Stimulated activated CD8-positive, alpha-beta memory T cell treated with anti-CD3 and anti-CD28 coated beads, Interleukin-12 subunit alpha, Interleukin-12 subunit beta, amount 100 ng/mL, for 4 hours (primary cell): ENCODE results near the gene MAGI2.

ENCODE experiments used
- DNase-seq: peaks from one replicate; pipeline ENCODE4 v3.0.0-alpha.2; 2020; ENCODE audit warnings: low read depth

Gene MAGI2

GRCh38 chr7:78140109-78140508 lies 1313.4 kb downstream of the MAGI2 start:
- DNase-seq = no peak

GRCh38 chr7:78139335-78139734 lies 1314.1 kb downstream of the MAGI2 start:
- no peak for DNase-seq

DNA sequence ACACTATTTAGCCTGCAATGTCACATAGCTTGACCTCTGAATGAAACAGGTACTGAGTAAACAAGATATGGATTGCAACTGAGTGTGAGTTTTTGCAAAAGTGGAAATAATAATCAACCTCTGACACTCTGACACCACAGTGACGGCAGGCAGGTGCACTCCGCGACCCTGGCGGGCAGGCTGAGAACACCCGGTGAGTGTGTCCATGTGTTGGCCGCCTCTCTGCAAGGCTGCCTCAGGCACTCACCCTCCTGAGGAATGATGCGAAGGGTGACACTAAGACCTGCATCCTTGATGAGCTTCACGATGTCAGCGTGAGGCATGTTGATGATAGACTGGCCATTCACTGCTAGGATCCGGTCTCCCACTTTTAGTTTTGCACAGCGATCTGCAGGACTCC lies 1318.7 kb downstream of the MAGI2 start:
- DNase-seq = no peak

DNA sequence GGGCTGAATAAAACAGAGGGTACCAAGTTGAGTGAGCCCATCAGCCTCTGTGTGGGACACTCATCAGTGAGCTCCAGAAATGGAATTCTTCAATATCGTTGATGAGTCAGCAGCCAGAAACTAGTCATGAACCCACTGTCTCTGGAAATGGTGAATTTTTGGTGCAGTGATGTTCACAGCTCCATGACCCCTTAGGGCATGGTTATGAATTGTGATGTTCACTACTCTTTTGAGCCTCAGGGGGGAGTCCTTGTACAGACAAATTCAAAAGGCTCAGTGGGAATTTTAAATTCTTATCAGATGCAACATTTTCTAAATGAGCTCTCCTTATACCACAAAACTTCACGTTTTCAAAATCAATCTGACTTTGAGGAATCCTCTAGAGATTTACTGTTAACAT lies 1319.2 kb downstream of the MAGI2 start:
- DNase-seq = no peak

DNA sequence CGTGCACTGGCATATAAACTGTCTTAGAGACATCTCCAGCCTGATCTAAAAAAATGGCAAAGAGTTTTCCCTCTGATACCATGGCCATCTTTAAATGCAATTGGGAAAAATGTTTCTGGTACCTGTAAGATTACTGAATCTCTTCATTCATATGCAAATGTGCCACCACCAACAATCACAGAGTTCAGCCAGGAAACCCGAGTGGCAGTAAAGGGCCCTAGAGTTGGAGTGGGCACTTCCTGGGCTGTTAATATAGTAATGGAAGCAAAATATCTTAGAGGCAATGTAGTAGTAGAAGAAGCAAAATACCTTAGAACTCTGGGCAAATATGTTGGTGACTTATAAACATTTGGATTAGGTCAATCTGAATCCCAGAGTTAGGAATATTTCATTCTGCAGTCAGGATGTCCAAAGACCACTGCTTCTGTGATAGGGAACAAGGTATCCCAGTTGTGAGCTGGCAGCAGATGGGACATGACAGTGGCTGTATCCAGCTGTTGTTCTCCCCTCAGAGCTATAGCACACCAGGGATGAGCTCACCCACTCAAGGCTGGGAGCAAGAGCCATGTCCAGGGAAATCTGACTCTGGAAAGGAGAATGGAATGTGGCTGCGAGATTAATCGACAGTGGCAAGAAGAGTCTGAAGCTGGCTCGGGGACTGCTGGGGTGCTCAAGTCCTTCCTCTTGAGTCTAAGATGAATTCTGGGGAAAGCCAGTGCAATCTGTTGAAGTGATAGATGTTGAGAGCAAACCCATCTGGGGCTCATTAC lies 1322.8 kb downstream of the MAGI2 start:
- DNase-seq = no peak

DNA sequence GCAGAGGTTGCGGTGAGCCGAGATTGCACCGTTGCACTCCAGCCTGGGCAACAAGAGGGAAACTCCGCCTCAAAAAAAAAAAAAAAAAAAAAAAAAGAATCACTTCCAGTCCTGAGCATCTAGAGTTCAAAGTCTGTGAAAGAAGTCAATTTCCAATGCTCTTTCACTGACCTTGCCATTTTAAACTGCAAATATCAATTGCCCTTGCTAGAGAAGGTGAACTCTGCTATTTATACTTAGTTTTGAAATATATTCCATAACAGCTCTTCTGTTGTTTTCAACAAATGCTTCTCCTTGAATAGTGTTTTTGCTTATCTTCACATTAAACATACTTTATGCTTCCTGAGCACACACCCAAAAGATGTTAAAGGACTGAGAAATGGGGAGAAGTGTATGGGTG lies 1323.6 kb downstream of the MAGI2 start:
- DNase-seq = no peak

DNA sequence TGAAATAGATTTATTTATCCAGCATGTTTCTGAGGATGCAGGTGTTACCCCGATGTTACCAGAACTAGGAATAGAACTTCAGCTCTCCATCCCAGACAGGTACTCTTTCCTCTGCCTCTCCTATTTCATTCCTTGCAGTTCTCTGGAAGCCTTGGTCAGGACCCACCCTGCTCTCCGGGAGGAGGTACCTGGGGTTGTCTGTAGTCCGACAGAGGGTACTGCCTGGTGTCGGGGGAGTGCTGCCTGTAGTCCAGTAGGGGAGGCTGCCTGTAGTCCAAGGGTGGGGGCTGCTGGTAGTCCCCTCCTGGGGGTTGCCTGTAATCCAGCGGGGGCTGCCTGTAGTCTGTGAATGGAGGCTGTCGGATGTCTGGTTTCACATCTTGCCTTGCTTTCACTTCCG lies 1326.5 kb downstream of the MAGI2 start:
- DNase-seq = no peak

DNA sequence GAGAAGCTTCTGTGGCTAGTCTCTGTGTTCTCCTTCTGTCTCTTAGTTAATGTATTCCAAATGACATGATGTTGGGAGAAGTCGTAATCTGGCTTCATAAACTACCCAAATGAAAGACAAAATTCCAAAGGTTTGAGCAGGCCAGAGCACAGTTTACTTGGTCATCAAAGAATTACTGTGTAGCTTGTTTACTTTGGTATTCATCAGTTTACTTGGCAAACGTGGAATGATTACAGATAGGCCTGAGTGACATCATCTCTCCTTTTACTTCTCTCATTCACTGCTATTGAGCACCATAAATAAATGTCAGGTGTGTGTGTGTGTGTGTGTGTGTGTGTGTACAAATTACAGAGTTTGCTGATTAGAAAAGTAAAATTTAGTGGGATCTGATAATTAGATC lies 1327.6 kb downstream of the MAGI2 start:
- DNase-seq = no peak

DNA sequence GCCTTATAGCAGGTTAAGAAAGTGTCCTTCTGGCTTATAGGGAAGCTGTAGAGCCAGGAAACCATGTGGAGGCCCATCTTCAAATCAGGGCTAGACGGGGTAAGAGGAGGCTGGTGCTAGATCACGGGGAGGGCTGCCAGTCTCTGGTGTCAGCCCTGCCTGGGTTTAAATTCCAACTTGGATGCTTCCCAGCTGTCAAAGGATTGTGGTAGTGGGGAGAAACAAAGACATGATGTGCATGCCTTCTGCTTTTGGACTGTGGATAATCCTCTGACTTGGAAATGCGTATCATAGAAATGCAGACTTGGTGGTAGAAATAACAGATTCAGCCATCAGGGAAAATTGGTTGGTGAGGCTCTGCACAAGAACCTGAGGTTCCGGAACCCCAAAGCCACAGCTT lies 1329.3 kb downstream of the MAGI2 start:
- no peak for DNase-seq

- DNase-seq = no peak
Observed at GRCh38 chr7:78121888-78122287, 1331.6 kb downstream of the MAGI2 start.

DNA sequence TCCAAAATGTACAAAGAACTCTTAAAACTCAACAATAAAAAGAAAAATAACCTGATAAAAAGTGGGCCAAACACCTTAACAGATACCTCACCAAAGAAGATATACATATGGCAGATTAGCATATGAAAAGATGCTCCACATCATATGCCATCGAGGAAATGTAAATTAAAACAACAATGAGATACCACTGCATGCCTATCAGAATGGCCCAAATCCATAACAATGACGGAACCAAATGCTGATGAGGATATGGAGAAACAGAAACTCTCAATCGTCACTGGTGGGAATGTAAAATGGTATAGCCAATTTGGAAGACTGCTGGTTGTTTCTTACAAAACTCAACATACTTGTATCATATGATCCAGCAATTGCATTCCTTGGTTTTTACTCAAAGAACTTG lies 1335.0 kb downstream of the MAGI2 start:
- DNase-seq = no peak

DNA sequence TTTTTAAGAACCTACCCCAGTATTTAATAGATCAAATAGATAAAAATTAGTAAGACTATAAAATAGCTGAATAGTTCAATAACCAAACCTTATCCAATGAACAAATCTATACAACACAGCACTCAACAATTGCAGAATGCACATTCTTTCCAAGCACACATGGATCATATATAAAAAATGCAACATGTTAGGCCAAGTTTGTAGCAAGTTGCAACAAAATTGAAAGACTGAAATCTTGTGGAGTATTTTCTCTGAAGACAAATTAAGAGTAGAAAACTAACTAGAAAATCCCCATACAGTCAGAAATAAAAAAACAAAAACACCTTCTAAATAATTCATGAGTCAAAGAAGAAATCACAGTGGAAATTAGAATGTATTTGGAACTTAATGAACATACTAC lies 1337.6 kb downstream of the MAGI2 start:
- no peak for DNase-seq

- DNase-seq = no peak
Observed at GRCh38 chr7:78114993-78115392, 1338.5 kb downstream of the MAGI2 start.

- DNase-seq = no peak
Observed at GRCh38 chr7:78112488-78112887, 1341.0 kb downstream of the MAGI2 start.

DNA sequence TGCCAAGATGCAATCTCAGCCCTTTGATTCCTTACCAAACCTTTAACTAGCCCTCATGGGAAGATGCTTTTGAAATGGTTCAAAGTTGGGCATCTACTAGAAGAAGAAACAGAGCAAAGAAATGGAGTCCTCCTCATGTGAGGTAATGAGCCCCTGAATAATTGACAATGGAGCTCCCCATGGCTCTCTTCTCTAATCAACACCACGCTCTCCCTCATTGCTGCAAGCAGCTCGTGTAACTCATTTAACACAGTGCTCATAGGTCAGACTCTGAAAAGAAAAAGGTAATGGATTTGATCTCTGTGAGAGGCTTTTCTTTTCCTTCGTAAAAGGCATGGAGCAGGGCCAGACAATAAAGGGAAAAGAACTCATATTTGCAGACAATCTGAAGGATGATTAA lies 1342.1 kb downstream of the MAGI2 start:
- DNase-seq = no peak

DNA sequence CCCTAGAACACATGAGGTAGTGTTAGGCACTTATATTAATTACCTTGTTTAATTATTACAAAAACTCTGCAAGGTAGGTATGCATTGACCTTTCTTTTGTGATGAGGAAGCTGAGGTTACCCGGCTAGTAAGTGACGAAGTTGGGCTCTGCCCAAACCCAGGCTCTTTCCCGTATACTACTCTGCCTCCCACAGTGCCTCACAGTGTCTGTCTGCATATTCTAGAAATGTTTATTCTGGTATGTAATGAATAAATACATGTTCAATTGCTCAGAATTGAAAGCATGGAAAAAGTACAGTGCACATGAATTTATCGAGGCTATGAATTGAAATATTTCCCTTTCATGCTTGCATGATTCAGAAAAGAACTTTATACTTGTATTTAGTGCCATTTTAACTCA lies 1350.0 kb downstream of the MAGI2 start:
- DNase-seq = no peak

- no peak for DNase-seq
Observed at GRCh38 chr7:78101076-78101475, 1352.4 kb downstream of the MAGI2 start.

- no peak for DNase-seq
Observed at GRCh38 chr7:78099715-78100394, 1353.6 kb downstream of the MAGI2 start.

GRCh38 chr7:78095549-78095948 lies 1357.9 kb downstream of the MAGI2 start:
- no peak for DNase-seq

DNA sequence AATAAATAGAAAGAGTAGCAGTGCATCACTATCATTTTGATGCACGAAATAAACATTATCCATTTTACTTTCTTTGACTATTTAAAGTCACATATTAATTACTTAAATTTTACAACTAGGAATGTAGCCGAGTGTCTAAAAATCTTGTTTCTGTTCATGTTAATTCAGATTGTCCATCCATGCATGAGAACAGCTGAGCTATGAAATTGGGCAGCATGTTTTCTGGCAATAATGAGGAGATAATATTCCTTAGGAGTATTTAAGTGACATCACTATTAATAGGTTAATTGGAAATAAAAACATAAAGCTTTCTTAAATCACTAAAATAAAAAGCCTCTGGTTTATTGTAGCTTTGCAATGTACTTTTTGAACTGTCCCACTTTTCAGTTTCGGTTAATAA lies 1361.1 kb downstream of the MAGI2 start:
- DNase-seq = no peak

DNA sequence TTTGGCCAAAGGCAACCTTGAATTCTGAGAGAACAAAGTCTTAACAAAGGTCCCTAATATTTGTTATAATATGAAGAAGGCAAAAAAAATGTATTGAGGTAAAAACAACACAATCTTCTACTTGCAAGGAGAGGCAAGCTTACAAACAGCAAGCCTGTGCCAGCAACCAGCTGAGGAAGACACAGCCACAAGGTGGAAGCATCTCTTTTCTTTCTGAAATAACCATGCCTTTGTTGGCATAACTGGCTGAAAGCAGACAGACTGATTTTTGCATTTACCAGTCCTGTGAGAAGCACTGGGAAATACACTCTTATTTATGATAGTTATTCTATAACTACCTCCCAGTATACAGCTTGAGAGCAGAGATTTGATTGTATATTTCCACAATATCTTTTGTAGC lies 1362.9 kb downstream of the MAGI2 start:
- DNase-seq = no peak

DNA sequence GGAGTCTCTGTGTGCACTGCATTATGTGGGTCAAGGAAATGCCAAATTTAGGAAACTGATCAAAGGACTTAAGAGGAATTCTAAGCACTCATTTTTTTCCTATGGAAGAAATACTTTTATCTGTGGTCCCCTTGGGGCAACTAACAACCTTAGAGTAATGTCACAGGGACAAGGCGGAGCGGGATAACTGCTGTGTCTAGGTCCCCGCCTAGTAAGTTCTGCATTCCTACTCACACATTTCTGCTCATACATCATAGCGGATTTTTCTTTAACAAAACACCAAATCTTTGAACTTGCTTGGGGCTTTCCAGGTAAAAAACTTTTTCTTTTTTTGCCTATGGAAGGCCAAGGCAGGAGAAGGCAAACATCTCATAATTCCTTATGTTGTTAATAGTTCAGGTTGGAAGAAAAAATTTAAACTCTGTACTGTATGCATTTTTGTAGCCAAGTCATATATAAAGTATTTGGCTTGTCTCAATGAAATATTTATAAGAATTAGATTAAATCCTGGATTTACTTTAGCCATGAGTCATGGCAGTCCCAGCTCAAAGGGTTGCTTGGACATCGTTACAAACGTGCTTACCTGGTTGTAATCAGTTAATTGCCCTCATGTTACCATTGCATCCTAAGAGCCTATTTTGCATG lies 1369.9 kb downstream of the MAGI2 start:
- no peak for DNase-seq

- no peak for DNase-seq
Observed at GRCh38 chr7:78082556-78082955, 1370.9 kb downstream of the MAGI2 start.
